Measurements from ENCODE around the gene SERPINF2.
"Not testable (repeated sequence)": the region's sequence is repeated elsewhere in the genome, so short reads cannot be mapped to it uniquely, and the experiment has no call there.

Gene SERPINF2

DNA sequence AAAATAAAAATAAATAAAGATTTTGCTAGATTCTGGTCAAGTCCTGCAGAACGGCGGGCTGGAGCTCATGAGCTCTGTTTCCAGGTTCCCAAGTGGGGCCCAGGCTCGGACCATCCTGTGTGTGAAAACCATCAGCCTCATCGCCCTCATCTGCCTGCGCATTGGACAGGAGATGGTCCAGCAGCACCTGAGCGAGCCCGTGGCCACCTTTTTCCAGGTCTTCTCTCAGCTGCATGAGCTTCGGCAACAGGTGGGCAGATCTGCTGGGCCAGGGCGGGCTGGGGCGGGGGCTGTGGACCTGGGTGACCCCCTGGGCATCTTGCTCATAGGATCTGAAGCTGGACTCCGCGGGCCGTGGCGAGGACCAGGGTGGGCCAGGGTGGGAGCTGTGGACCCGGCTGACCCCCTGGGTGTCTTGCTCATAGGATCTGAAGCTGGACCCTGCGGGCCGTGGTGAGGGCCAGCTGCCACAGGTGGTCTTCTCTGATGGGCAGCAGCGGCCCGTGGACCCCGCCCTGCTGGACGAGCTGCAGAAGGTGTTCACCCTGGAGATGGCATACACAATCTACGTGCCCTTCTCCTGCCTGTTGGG lies 10.3 kb upstream of the SERPINF2 start:
- Histone ChIP-seq H3K27ac (ENCODE audit: low read depth, low read length) (no peak overlapping the region), H3K9ac (ENCODE audit: low read length) (no peak overlapping the region), H3K4me3 (ENCODE audit: low read length) (no peak overlapping the region), H3K36me3 (ENCODE audit: control insufficient read depth, insufficient read depth, low read length) (peaks cover 15% of the 10 kb centered on the region), H3K27me3 (ENCODE audit: control insufficient read depth, insufficient read depth, low read length) (no peaks in the 10 kb centered on the region), H3K4me1 (ENCODE audit: control insufficient read depth, insufficient read depth, low read length) (peaks cover 2% of the 10 kb centered on the region)

- no peaks in the 10 kb centered on the region for H3K27me3 ChIP-seq (ENCODE audit: control insufficient read depth, insufficient read depth, low read length)
Measured at GRCh38 chr17:1732833-1733321, 9.8 kb upstream of the SERPINF2 start.

DNA sequence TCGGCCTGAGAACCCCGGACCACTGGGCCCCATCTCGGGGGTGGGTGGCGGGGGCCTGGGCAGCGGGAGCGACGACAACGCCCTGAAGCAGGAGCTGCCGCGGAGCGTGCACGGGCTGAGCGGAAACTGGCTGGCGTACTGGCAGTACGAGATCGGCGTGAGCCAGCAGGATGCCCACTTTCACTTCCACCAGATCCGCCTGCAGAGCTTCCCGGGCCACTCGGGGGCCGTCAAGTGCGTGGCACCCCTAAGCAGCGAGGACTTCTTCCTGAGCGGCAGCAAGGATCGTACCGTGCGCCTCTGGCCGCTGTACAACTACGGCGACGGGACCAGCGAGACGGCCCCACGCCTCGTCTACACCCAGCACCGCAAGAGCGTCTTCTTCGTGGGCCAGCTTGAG lies 8.9 kb upstream of the SERPINF2 start:
- Histone ChIP-seq H3K27me3 (ENCODE audit: control insufficient read depth, insufficient read depth, low read length) (no peaks in the 10 kb centered on the region), H3K4me1 (ENCODE audit: control insufficient read depth, insufficient read depth, low read length) (peaks cover 2% of the 10 kb centered on the region)

More at GRCh38 chr17:1732833-1733321, 9.8 kb upstream of the SERPINF2 start:
- peaks cover 16% of the 10 kb centered on the region for H3K36me3 ChIP-seq (ENCODE audit: control insufficient read depth, insufficient read depth, low read length)
- H3K4me1 ChIP-seq (ENCODE audit: control insufficient read depth, insufficient read depth, low read length), result peaks cover 2% of the 10 kb centered on the region
- no peak overlapping the region for H3K27ac ChIP-seq (ENCODE audit: low read depth, low read length)
- no peak overlapping the region for H3K4me3 ChIP-seq (ENCODE audit: low read length)
- H3K9ac ChIP-seq (ENCODE audit: low read length), result no peak overlapping the region

GRCh38 chr17:1735418-1735817 lies 7.3 kb upstream of the SERPINF2 start:
- Histone ChIP-seq H3K36me3 (ENCODE audit: control insufficient read depth, insufficient read depth, low read length) (peaks cover 16% of the 10 kb centered on the region), H3K27me3 (ENCODE audit: control insufficient read depth, insufficient read depth, low read length) (no peaks in the 10 kb centered on the region), H3K9ac (ENCODE audit: low read length) (no peak overlapping the region), H3K27ac (ENCODE audit: low read depth, low read length) (no peak overlapping the region), H3K4me3 (ENCODE audit: low read length) (no peak overlapping the region), H3K4me1 (ENCODE audit: control insufficient read depth, insufficient read depth, low read length) (peaks cover 2% of the 10 kb centered on the region)

More for the DNA sequence above, 8.9 kb upstream of the SERPINF2 start:
- H3K36me3 ChIP-seq (ENCODE audit: control insufficient read depth, insufficient read depth, low read length), result peaks cover 16% of the 10 kb centered on the region
- H3K4me3 ChIP-seq (ENCODE audit: low read length), result no peak overlapping the region
- H3K9ac ChIP-seq (ENCODE audit: low read length), result no peak overlapping the region
- no peak overlapping the region for H3K27ac ChIP-seq (ENCODE audit: low read depth, low read length)

GRCh38 chr17:1735834-1736347 lies 6.8 kb upstream of the SERPINF2 start:
- H3K4me1 ChIP-seq (ENCODE audit: control insufficient read depth, insufficient read depth, low read length), result peaks cover under 1% of the 10 kb centered on the region

GRCh38 chr17:1736348-1737281 lies 6.1 kb upstream of the SERPINF2 start:
- H3K36me3 ChIP-seq (ENCODE audit: control insufficient read depth, insufficient read depth, low read length), result peaks cover 11% of the 10 kb centered on the region

More at GRCh38 chr17:1735834-1736347, 6.8 kb upstream of the SERPINF2 start:
- Histone ChIP-seq H3K27ac (ENCODE audit: low read depth, low read length) (no peak overlapping the region), H3K4me3 (ENCODE audit: low read length) (no peak overlapping the region), H3K36me3 (ENCODE audit: control insufficient read depth, insufficient read depth, low read length) (peaks cover 15% of the 10 kb centered on the region), H3K9ac (ENCODE audit: low read length) (no peak overlapping the region), H3K27me3 (ENCODE audit: control insufficient read depth, insufficient read depth, low read length) (no peaks in the 10 kb centered on the region)

DNA sequence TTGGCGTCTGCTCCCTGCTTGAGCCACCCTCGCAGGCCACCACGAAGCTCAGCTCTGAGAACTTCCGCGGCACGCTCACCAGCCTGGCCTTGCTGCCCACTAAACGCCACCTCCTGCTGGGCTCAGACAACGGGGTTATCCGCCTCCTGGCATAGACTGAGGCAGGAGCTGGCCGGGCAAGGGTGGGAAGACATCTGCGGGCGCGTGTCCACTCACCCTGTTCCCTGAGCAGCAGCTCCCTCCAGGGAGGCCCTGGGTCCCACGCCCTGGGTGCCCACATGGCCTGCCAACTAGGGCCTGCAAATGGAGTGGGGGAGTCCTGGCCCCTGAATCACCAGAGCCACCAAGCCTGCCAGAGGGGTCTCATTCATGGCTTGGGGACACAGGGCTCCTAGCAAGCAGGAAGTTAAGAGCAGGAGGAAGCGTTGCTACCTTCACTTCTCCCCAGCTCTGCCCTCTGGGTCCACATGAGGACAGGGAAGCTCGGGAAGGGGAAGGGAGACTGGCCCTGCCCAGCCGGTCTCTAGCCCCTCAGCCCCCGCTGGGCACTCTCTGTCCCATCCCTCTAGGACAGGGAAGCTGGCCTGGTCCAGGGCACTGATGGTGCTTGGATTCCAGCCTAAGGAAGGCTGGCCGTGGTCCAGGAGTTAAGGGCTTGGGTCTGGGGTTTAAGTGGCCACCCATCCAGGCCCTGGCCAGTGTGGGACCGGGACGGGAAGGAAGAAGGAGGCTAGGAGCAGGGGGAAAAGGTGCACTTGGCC lies 5.0 kb upstream of the SERPINF2 start:
- Histone ChIP-seq H3K9ac (ENCODE audit: low read length) (no peak overlapping the region), H3K27me3 (ENCODE audit: control insufficient read depth, insufficient read depth, low read length) (no peaks in the 10 kb centered on the region), H3K4me1 (ENCODE audit: control insufficient read depth, insufficient read depth, low read length) (no peaks in the 10 kb centered on the region), H3K36me3 (ENCODE audit: control insufficient read depth, insufficient read depth, low read length) (peaks cover 11% of the 10 kb centered on the region), H3K4me3 (ENCODE audit: low read length) (no peak overlapping the region), H3K27ac (ENCODE audit: low read depth, low read length) (no peak overlapping the region)

More at GRCh38 chr17:1736348-1737281, 6.1 kb upstream of the SERPINF2 start:
- no peaks in the 10 kb centered on the region for H3K27me3 ChIP-seq (ENCODE audit: control insufficient read depth, insufficient read depth, low read length)
- H3K4me1 ChIP-seq (ENCODE audit: control insufficient read depth, insufficient read depth, low read length), result no peaks in the 10 kb centered on the region
- no peak overlapping the region for H3K4me3 ChIP-seq (ENCODE audit: low read length)
- H3K27ac ChIP-seq (ENCODE audit: low read depth, low read length), result no peak overlapping the region
- no peak overlapping the region for H3K9ac ChIP-seq (ENCODE audit: low read length)

DNA sequence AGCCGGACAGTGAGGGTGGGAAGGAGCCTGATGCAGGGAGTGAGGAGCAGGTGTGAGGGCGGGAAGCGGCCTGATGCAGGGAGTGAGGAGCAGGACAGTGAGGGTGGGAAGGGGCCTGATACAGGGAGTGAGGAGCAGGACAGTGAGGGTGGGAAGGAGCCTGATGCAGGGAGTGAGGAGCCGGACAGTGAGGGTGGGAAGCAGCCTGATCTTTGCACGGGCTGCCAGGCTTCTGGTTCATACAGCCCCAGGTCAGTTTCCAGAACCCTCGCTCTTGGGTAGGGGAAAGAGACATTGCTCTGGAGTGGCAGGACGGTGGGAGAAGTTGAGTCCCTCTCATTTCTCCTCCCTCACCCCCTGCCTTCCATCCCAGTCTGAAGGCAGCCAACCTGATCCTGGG lies 772 bp upstream of the SERPINF2 start:
- H3K4me1 ChIP-seq (ENCODE audit: control insufficient read depth, insufficient read depth, low read length); H3K27ac ChIP-seq (ENCODE audit: low read depth, low read length); H3K9ac ChIP-seq (ENCODE audit: low read length); H3K36me3 ChIP-seq (ENCODE audit: control insufficient read depth, insufficient read depth, low read length); H3K4me3 ChIP-seq (ENCODE audit: low read length); H3K27me3 ChIP-seq (ENCODE audit: control insufficient read depth, insufficient read depth, low read length): not testable (repeated sequence)

DNA sequence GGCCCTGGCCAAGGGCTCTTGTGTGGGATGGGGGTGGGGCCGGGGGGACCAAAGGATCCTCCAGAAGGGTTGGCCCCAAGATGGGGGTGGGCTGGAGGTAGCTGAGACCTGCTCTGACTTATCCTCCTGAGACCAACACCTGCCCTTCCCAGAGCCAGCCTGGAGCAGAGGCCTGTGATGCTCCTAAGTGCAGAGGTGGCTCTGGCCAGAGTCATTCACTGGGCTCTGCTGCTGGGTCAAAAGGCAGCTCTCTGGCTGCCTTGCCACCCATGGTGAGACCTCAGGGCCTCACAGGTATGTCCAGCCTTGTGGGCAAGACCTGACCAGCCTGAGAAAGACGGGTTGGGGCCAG lies 393 bp downstream of the SERPINF2 start:
- H3K27me3 ChIP-seq (ENCODE audit: control insufficient read depth, insufficient read depth, low read length), result no peaks in the 10 kb centered on the region
- no peaks in the 10 kb centered on the region for H3K4me1 ChIP-seq (ENCODE audit: control insufficient read depth, insufficient read depth, low read length)
- no peaks in the 10 kb centered on the region for H3K36me3 ChIP-seq (ENCODE audit: control insufficient read depth, insufficient read depth, low read length)
- no peak overlapping the region for H3K27ac ChIP-seq (ENCODE audit: low read depth, low read length)
- H3K9ac ChIP-seq (ENCODE audit: low read length), result no peak overlapping the region
- H3K4me3 ChIP-seq (ENCODE audit: low read length), result no peak overlapping the region

GRCh38 chr17:1744551-1745512 lies 2.2 kb downstream of the SERPINF2 start:
- H3K9ac ChIP-seq (ENCODE audit: low read length), result no peak overlapping the region

GRCh38 chr17:1745513-1746020 lies 2.9 kb downstream of the SERPINF2 start:
- H3K9ac ChIP-seq (ENCODE audit: low read length), result no peak overlapping the region
- H3K36me3 ChIP-seq (ENCODE audit: control insufficient read depth, insufficient read depth, low read length), result no peaks in the 10 kb centered on the region
- H3K27me3 ChIP-seq (ENCODE audit: control insufficient read depth, insufficient read depth, low read length), result no peaks in the 10 kb centered on the region
- H3K4me3 ChIP-seq (ENCODE audit: low read length), result no peak overlapping the region
- no peaks in the 10 kb centered on the region for H3K4me1 ChIP-seq (ENCODE audit: control insufficient read depth, insufficient read depth, low read length)
- no peak overlapping the region for H3K27ac ChIP-seq (ENCODE audit: low read depth, low read length)

More at GRCh38 chr17:1744551-1745512, 2.2 kb downstream of the SERPINF2 start:
- Histone ChIP-seq H3K36me3 (ENCODE audit: control insufficient read depth, insufficient read depth, low read length) (no peaks in the 10 kb centered on the region), H3K27ac (ENCODE audit: low read depth, low read length) (no peak overlapping the region), H3K27me3 (ENCODE audit: control insufficient read depth, insufficient read depth, low read length) (no peaks in the 10 kb centered on the region), H3K4me3 (ENCODE audit: low read length) (no peak overlapping the region), H3K4me1 (ENCODE audit: control insufficient read depth, insufficient read depth, low read length) (no peaks in the 10 kb centered on the region)
